Smooth muscle cell (in vitro differentiated cells): ENCODE measurements around the gene DEPP1. TPM values are rescaled to one million over a fixed set of nuclear protein-coding genes. Genes with fewer than 3 reads are reported as not detected.

Experiments used
- DNase-seq: peaks from one replicate; lab custom pipeline; 2025; ENCODE audit not compliant: unreplicated experiment; lab: John Stamatoyannopoulos, UW
- H2AFZ ChIP-seq: fragments of 200-600 bp; sonication (generic); 2 replicates; pipeline ENCODE4 v1.6.0; 2016; ENCODE audit warnings: antibody characterized with exemption, low read depth, mild to moderate bottlenecking
- H3F3A ChIP-seq: fragments of 200-600 bp; sonication (generic); 2 replicates; pipeline ENCODE4 v1.6.0; 2017; ENCODE audit warnings: antibody characterized with exemption, low read depth
- H3K27ac ChIP-seq: fragments of 200-600 bp; sonication (generic); 2 replicates; pipeline ENCODE4 v1.5.1; 2016; ENCODE audit warnings: low read depth, mild to moderate bottlenecking
- H3K27me3 ChIP-seq: fragments of 200-600 bp; sonication (generic); 2 replicates; pipeline ENCODE4 v1.6.1; 2016; ENCODE audit warnings: low read depth, mild to moderate bottlenecking
- H3K36me3 ChIP-seq: fragments of 200-600 bp; sonication (generic); 2 replicates; pipeline ENCODE4 v1.5.1; 2016; ENCODE audit warnings: low read depth
- H3K4me1 ChIP-seq: fragments of 200-600 bp; sonication (generic); 2 replicates; pipeline ENCODE4 v1.5.1; 2016; ENCODE audit warnings: low read depth
- H3K4me2 ChIP-seq: fragments of 200-600 bp; sonication (generic); 2 replicates; pipeline ENCODE4 v1.6.0; 2016; ENCODE audit warnings: mild to moderate bottlenecking
- H3K4me3 ChIP-seq: fragments of 200-600 bp; sonication (generic); 2 replicates; pipeline ENCODE4 v1.5.1; 2016; ENCODE audit warnings: mild to moderate bottlenecking
- H3K79me2 ChIP-seq: fragments of 200-600 bp; sonication (generic); 2 replicates; pipeline ENCODE4 v1.6.0; 2016; ENCODE audit warnings: low read depth, mild to moderate bottlenecking
- H3K9ac ChIP-seq: fragments of 200-600 bp; sonication (generic); 2 replicates; pipeline ENCODE4 v1.6.0; 2016; ENCODE audit warnings: low read depth
- H3K9me3 ChIP-seq: fragments of 200-600 bp; sonication (generic); replicated peaks from 2 replicates; pipeline ENCODE4 v1.5.1; 2016; ENCODE audit warnings: low read depth
- H4K20me1 ChIP-seq: fragments of 200-600 bp; sonication (generic); 2 replicates; pipeline ENCODE4 v1.6.0; 2016; ENCODE audit warnings: low read depth
- CTCF ChIP-seq: fragments of 200-600 bp; sonication (generic); IDR thresholded peaks from 2 replicates; pipeline ENCODE4 v1.5.1; 2017; ENCODE audit warnings: borderline replicate concordance, mild to moderate bottlenecking, antibody characterized with exemption; ENCODE audit not compliant: insufficient read depth, poor library complexity, severe bottlenecking
- WGBS: methylation state at CpG from one replicate; pipeline ENCODE4 v1.1.7; 2016; ENCODE audit warnings: low lambda C conversion rate; 5-methylcytosine and 5-hydroxymethylcytosine counted together
- polyA plus RNA-seq: library from polyadenylated mRNA; unstranded; fragments of >200 nt; fragmentation: Nextera tagmentation; extraction: Ambion mirVana; gene quantifications from 2 replicates; pipeline ENCODE4 v1.2.1, GENCODE V29; 2016
- total RNA-seq: library from RNA; depleted of rRNA; stranded (reverse); fragments of >200 nt; gene quantifications from 2 replicates; pipeline ENCODE4 v1.2.3, GENCODE V29; 2014

Gene DEPP1
- total and polyA plus RNA-seq, 2 experiments from 2014 or later: 12.9 to 13.2 TPM

- Histone ChIP-seq H3K36me3 (no peaks in the 10 kb centered on the region), H3K4me3 (no peak overlapping the region), H3K9ac (no peak overlapping the region), H3K4me1 (peaks cover 24% of the 10 kb centered on the region), H3K9me3 (no peaks in the 10 kb centered on the region), H3K27ac (peak overlapping the region; percentile 26), H3K79me2 (no peaks in the 10 kb centered on the region), H3K4me2 (no peak overlapping the region), H3K27me3 (no peaks in the 10 kb centered on the region), H2AFZ (no peak overlapping the region), H4K20me1 (no peaks in the 10 kb centered on the region), H3F3A (peaks cover 6% of the 10 kb centered on the region)
- no peak for TF ChIP-seq CTCF
- DNase-seq: no peak
- 87% methylated on average over 9 of the region's 9 CpGs for WGBS
These were observed 16.3 kb upstream of the DEPP1 start for GRCh38 chr10:44994752-44995530.

- no peaks in the 10 kb centered on the region for H3K36me3 ChIP-seq
- H3K4me3 ChIP-seq: no peak overlapping the region
- no peaks in the 10 kb centered on the region for H3K27me3 ChIP-seq
- H3K79me2 ChIP-seq: no peaks in the 10 kb centered on the region
- no peak for TF ChIP-seq CTCF
- H3K9ac ChIP-seq: no peak overlapping the region
- 69% methylated on average over 11 of the region's 11 CpGs for WGBS
- H3K9me3 ChIP-seq: no peaks in the 10 kb centered on the region
- no peak overlapping the region for H3K27ac ChIP-seq
- peaks cover 25% of the 10 kb centered on the region for H3K4me1 ChIP-seq
- H2AFZ ChIP-seq: no peak overlapping the region
- H4K20me1 ChIP-seq: no peaks in the 10 kb centered on the region
- H3K4me2 ChIP-seq: peak overlapping the region; percentile 20
- DNase-seq: no peak
- H3F3A ChIP-seq: peaks cover 6% of the 10 kb centered on the region
These were observed 15.5 kb upstream of the DEPP1 start for GRCh38 chr10:44993922-44994751.

GRCh38 chr10:44993226-44993921 is 14.8 kb upstream of the DEPP1 start:
- H3K4me2 ChIP-seq: peak overlapping the region; percentile 20
- H3K79me2 ChIP-seq: no peaks in the 10 kb centered on the region
- H3K27ac ChIP-seq: no peak overlapping the region
- H3K9ac ChIP-seq: no peak overlapping the region
- H3K4me1 ChIP-seq: peaks cover 25% of the 10 kb centered on the region
- no peaks in the 10 kb centered on the region for H4K20me1 ChIP-seq
- H3F3A ChIP-seq: peaks cover 6% of the 10 kb centered on the region
- no peaks in the 10 kb centered on the region for H3K9me3 ChIP-seq
- H3K4me3 ChIP-seq: no peak overlapping the region
- DNase-seq: no peak
- H2AFZ ChIP-seq: no peak overlapping the region
- TF ChIP-seq CTCF: no peak
- no peaks in the 10 kb centered on the region for H3K36me3 ChIP-seq
- no peaks in the 10 kb centered on the region for H3K27me3 ChIP-seq
- 92% methylated on average over 14 of the region's 14 CpGs for WGBS
